Astrocyte (in vitro differentiated cells and primary cell): ENCODE data around the gene GPR137. TPM values are rescaled to one million over a fixed set of nuclear protein-coding genes. Genes with fewer than 3 reads are reported as not detected.
A peak's percentile ranks its signal among the peaks of the same experiment; 100 is the strongest.

Experiments
- DNase-seq: peaks from one replicate; pipeline ENCODE4 v3.0.0-alpha.2; 2010; ENCODE audit warnings: low read depth
- FAIRE-seq: peaks from 2 replicates; lab custom pipeline; 2011; peaks lifted over from hg19 to GRCh38; lab: Jason Lieb, UNC
- H2AFZ ChIP-seq: 2 replicates; pipeline ENCODE4 v1.6.0; 2012; ENCODE audit warnings: low read depth, low read length, inconsistent platforms
- H3K27ac ChIP-seq: 2 replicates; pipeline ENCODE4 v1.5.1; 2011; ENCODE audit warnings: low read depth, low read length, inconsistent platforms
- H3K27me3 ChIP-seq: 2 replicates; pipeline ENCODE4 v1.6.0; 2011; ENCODE audit warnings: low read length, inconsistent platforms; ENCODE audit not compliant: insufficient read depth
- H3K36me3 ChIP-seq: 2 replicates; pipeline ENCODE4 v1.5.1; 2011; ENCODE audit warnings: low read length, inconsistent platforms; ENCODE audit not compliant: insufficient read depth
- H3K4me1 ChIP-seq: 2 replicates; pipeline ENCODE4 v1.5.1; 2011; ENCODE audit warnings: low read length, inconsistent platforms; ENCODE audit not compliant: insufficient read depth
- H3K4me2 ChIP-seq: 2 replicates; pipeline ENCODE4 v1.6.0; 2012; ENCODE audit warnings: low read length, inconsistent platforms
- H3K4me3 ChIP-seq: 2 replicates; pipeline ENCODE4 v1.5.1; 2011; ENCODE audit warnings: low read depth, mild to moderate bottlenecking, low read length, inconsistent platforms; ENCODE audit not compliant: insufficient read depth
- H3K79me2 ChIP-seq: 2 replicates; pipeline ENCODE4 v1.6.0; 2012; ENCODE audit warnings: mild to moderate bottlenecking, low read length, inconsistent platforms; ENCODE audit not compliant: insufficient read depth
- H3K9ac ChIP-seq: 2 replicates; pipeline ENCODE4 v1.6.0; 2012; ENCODE audit warnings: mild to moderate bottlenecking, low read length, inconsistent platforms
- H3K9me3 ChIP-seq: 2 replicates; pipeline ENCODE4 v1.5.1; 2012; ENCODE audit warnings: low read depth, mild to moderate bottlenecking, low read length, inconsistent platforms; ENCODE audit not compliant: insufficient read depth
- H4K20me1 ChIP-seq: 2 replicates; pipeline ENCODE4 v1.6.0; 2012; ENCODE audit warnings: low read length, inconsistent platforms; ENCODE audit not compliant: insufficient read depth
- H3K27ac Mint-ChIP-seq: one replicate; pipeline ENCODE4 v1.8.0; 2021; ENCODE audit warnings: mild to moderate bottlenecking, mixed read lengths; ENCODE audit not compliant: unreplicated experiment
- H3K27me3 Mint-ChIP-seq: one replicate; pipeline ENCODE4 v1.8.0; 2021; ENCODE audit warnings: low read depth, mixed read lengths; ENCODE audit not compliant: unreplicated experiment
- H3K36me3 Mint-ChIP-seq: one replicate; pipeline ENCODE4 v1.8.0; 2021; ENCODE audit warnings: low read depth, mixed read lengths; ENCODE audit not compliant: unreplicated experiment
- H3K4me1 Mint-ChIP-seq: one replicate; pipeline ENCODE4 v1.8.0; 2021; ENCODE audit warnings: low read depth, mixed read lengths; ENCODE audit not compliant: unreplicated experiment
- H3K4me3 Mint-ChIP-seq: one replicate; pipeline ENCODE4 v1.8.0; 2021; ENCODE audit warnings: mild to moderate bottlenecking, moderate library complexity, mixed read lengths; ENCODE audit not compliant: unreplicated experiment
- H3K9me3 Mint-ChIP-seq: one replicate; pipeline ENCODE4 v1.8.0; 2021; ENCODE audit warnings: mild to moderate bottlenecking, mixed read lengths; ENCODE audit not compliant: unreplicated experiment
- EZH2 ChIP-seq: IDR thresholded peaks from 2 replicates; pipeline ENCODE4 v1.6.1; 2012; ENCODE audit warnings: mild to moderate bottlenecking, low read length, inconsistent platforms; ENCODE audit not compliant: insufficient read depth
- total RNA-seq: library from RNA; stranded (reverse); gene quantifications from 2 replicates; pipeline ENCODE4 v1.2.1, GENCODE V29; 2021
- TF ChIP-seq, protein P1 (sequence below): IDR thresholded peaks from 2 replicates; pipeline ENCODE4 v1.5.1; 2011; ENCODE audit warnings: low read depth, mild to moderate bottlenecking, inconsistent platforms, low read length, moderate library complexity; ENCODE audit not compliant: insufficient read depth

The GPR137 gene
- total RNA-seq, 1 donor from 2014 or later, result 46.8 TPM

- H3K27ac Mint-ChIP-seq, result peak overlapping the region; percentile 75
Observed at GRCh38 chr11:64241491-64242374, 43.9 kb upstream of the GPR137 start.

GRCh38 chr11:64243236-64243854 is 42.3 kb upstream of the GPR137 start:
- FAIRE-seq, result no peak
- H3K79me2 ChIP-seq, result peaks cover 50% of the 10 kb centered on the region
- H2AFZ ChIP-seq, result no peak overlapping the region
- Mint-ChIP-seq H3K9me3 (no peaks in the 10 kb centered on the region), H3K27me3 (no peaks in the 10 kb centered on the region), H3K4me3 (peak overlapping the region; percentile 77), H3K4me1 (peaks cover 21% of the 10 kb centered on the region), H3K36me3 (peaks cover 9% of the 10 kb centered on the region), H3K27ac (peak overlapping the region; percentile 72)
- H3K27me3 ChIP-seq, result no peaks in the 10 kb centered on the region
- H3K9me3 ChIP-seq, result no peaks in the 10 kb centered on the region
- peaks cover 41% of the 10 kb centered on the region for H3K4me1 ChIP-seq
- peaks cover 28% of the 10 kb centered on the region for H4K20me1 ChIP-seq
- H3K36me3 ChIP-seq, result peaks cover 10% of the 10 kb centered on the region
- TF ChIP-seq, protein P1, sequence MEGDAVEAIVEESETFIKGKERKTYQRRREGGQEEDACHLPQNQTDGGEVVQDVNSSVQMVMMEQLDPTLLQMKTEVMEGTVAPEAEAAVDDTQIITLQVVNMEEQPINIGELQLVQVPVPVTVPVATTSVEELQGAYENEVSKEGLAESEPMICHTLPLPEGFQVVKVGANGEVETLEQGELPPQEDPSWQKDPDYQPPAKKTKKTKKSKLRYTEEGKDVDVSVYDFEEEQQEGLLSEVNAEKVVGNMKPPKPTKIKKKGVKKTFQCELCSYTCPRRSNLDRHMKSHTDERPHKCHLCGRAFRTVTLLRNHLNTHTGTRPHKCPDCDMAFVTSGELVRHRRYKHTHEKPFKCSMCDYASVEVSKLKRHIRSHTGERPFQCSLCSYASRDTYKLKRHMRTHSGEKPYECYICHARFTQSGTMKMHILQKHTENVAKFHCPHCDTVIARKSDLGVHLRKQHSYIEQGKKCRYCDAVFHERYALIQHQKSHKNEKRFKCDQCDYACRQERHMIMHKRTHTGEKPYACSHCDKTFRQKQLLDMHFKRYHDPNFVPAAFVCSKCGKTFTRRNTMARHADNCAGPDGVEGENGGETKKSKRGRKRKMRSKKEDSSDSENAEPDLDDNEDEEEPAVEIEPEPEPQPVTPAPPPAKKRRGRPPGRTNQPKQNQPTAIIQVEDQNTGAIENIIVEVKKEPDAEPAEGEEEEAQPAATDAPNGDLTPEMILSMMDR, result no peak
- TF ChIP-seq EZH2, result no peak
- peak overlapping the region; percentile 99 for H3K4me2 ChIP-seq
- H3K27ac ChIP-seq, result no peak overlapping the region
- H3K9ac ChIP-seq, result peak overlapping the region; percentile 88
- no peak for DNase-seq
- peak overlapping the region; percentile 29 for H3K4me3 ChIP-seq

More at GRCh38 chr11:64241491-64242374, 43.9 kb upstream of the GPR137 start:
- FAIRE-seq, result no peak
- peaks cover 18% of the 10 kb centered on the region for H3K4me1 Mint-ChIP-seq
- peaks cover 50% of the 10 kb centered on the region for H3K79me2 ChIP-seq
- H3K4me1 ChIP-seq, result peaks cover 37% of the 10 kb centered on the region
- H3K27me3 Mint-ChIP-seq, result no peaks in the 10 kb centered on the region
- no peaks in the 10 kb centered on the region for H3K9me3 Mint-ChIP-seq
- peak overlapping the region; percentile 91 for H3K4me3 Mint-ChIP-seq
- peak overlapping the region; percentile 73 for H3K27ac ChIP-seq
- peaks cover 9% of the 10 kb centered on the region for H3K36me3 Mint-ChIP-seq
- H2AFZ ChIP-seq, result peak overlapping the region; percentile 18
- peaks cover 28% of the 10 kb centered on the region for H4K20me1 ChIP-seq
- H3K9me3 ChIP-seq, result no peaks in the 10 kb centered on the region
- peak overlapping the region; percentile 99 for H3K4me2 ChIP-seq
- peak overlapping the region; percentile 88 for H3K9ac ChIP-seq
- TF ChIP-seq, protein P1, result no peak
- no peak for TF ChIP-seq EZH2
- H3K4me3 ChIP-seq, result peak overlapping the region; percentile 84
- no peaks in the 10 kb centered on the region for H3K27me3 ChIP-seq
- H3K36me3 ChIP-seq, result peaks cover 14% of the 10 kb centered on the region
- DNase-seq, result peak; percentile 94
